ENCODE data around the gene ZSCAN10.

DNA sequence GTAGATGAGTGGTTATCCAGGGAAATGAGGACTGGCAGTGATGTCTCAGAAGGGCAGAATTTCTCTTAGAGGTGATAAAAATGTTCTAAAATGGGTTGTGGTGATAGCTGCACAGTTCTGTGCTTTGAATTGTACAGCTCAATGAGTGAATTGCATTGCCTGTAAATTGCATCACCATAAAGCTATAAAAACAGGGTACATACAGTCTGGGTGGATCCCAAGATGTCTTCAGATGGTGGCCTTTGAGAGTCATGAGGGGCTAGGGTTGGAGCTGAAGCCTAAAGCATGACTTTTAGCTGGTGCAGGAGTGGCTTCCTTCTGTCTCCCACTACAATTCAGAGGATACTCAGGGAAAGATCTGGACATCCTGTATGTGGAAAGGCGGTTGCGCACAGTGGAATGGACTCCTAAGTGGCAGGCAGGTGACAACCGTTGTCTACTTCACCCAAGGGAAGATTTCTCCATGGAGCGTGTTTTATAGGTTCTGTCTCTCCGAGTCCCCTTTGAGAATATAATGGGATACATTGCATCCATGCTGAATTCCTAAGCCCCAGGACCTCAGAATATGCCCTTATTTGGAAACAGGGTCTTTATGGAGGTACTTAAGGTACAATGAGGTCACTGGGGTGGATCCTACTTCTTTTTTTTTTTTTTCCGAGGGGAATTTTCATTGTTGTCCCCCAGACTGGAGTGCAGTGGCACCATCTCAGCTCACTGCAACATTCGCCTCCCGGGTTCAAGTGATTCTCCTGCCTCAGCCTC lies 35.3 kb downstream of the ZSCAN10 start:
- TF ChIP-seq, protein P1, sequence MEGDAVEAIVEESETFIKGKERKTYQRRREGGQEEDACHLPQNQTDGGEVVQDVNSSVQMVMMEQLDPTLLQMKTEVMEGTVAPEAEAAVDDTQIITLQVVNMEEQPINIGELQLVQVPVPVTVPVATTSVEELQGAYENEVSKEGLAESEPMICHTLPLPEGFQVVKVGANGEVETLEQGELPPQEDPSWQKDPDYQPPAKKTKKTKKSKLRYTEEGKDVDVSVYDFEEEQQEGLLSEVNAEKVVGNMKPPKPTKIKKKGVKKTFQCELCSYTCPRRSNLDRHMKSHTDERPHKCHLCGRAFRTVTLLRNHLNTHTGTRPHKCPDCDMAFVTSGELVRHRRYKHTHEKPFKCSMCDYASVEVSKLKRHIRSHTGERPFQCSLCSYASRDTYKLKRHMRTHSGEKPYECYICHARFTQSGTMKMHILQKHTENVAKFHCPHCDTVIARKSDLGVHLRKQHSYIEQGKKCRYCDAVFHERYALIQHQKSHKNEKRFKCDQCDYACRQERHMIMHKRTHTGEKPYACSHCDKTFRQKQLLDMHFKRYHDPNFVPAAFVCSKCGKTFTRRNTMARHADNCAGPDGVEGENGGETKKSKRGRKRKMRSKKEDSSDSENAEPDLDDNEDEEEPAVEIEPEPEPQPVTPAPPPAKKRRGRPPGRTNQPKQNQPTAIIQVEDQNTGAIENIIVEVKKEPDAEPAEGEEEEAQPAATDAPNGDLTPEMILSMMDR (IDR thresholded peaks at IDR 0.05) = no peak
- no peak for TF ChIP-seq POLR2A (IDR thresholded peaks at IDR 0.05)
- TF ChIP-seq POLR2AphosphoS5 (IDR thresholded peaks at IDR 0.05) = no peak

Data from sigmoid colon (tissue), 4 donors.